Spleen (tissue), 7 donors: ENCODE results near the gene CD80.

Source experiments
- CTCF ChIP-seq, 11 experiments: fragments of 200-600 bp in 7 of 11; fragments of 450-650 bp in 4 of 11; sonication (generic) in 4 of 11; IDR thresholded peaks in 8 of 11; conservative IDR thresholded peaks in 3 of 11; 1 replicate in 7 of 11; 2 replicates in 4 of 11; pipeline versions ENCODE4 v1.4.0 to v1.8.0; 2016 to 2021; ENCODE audit warnings: antibody characterized with exemption in 11 of 11, inconsistent platforms in 4 of 11, mild to moderate bottlenecking in 1 of 11
- POLR2A ChIP-seq, 3 donors: fragments of 450-650 bp; IDR thresholded peaks; one replicate each; pipeline ENCODE4 v1.5.1; 2017; ENCODE audit warnings: antibody characterized with exemption in 3 of 3, mild to moderate bottlenecking in 1 of 3
- POLR2AphosphoS5 ChIP-seq, 3 donors: sonication (generic); formaldehyde crosslinking; IDR thresholded peaks; one replicate each; pipeline ENCODE4 v1.5.1; 2017; ENCODE audit warnings: antibody characterized with exemption in 3 of 3
- donor health status: DM: no; HTN: no; CAD: no; lungs with moderate emphysema.
- donor health status: DM: no; HTN: no; CAD: no.
- donor health status: DM: no; HTN: no; CAD: no.

GRCh38 chr3:119500901-119501300 is 58.5 kb downstream of the CD80 start:
- TF ChIP-seq CTCF (IDR thresholded peaks at IDR 0.05 in 8 of 11, conservative IDR thresholded peaks at IDR 0.05 in 3 of 11) (no peak), POLR2A (IDR thresholded peaks at IDR 0.05) (no peak), POLR2AphosphoS5 (IDR thresholded peaks at IDR 0.05) (no peak)
